ENCODE results near the gene PEX5L.

DNA sequence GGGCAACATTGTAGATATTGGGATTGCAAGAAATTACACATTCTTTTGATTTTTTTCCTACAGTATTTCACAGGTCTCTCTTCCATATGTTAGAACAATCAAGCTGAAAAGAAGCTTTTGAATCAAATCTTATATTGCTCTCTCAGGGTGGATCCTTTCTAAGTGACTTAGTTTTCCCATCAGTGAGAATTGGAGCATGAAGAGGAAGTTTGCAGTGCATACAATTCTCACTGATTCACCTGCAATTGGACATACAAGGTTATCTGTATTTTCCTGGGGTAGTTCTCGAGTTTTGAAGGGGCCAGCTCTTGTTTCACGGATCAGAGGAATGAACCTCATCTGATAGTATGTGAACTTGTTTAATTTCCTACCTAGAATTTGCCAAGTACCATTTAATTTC lies 150.8 kb downstream of the PEX5L start:
- TF ChIP-seq RAD21 (IDR thresholded peaks at IDR 0.05; ENCODE audit: low read length), result no peak
- TF ChIP-seq, protein P1, sequence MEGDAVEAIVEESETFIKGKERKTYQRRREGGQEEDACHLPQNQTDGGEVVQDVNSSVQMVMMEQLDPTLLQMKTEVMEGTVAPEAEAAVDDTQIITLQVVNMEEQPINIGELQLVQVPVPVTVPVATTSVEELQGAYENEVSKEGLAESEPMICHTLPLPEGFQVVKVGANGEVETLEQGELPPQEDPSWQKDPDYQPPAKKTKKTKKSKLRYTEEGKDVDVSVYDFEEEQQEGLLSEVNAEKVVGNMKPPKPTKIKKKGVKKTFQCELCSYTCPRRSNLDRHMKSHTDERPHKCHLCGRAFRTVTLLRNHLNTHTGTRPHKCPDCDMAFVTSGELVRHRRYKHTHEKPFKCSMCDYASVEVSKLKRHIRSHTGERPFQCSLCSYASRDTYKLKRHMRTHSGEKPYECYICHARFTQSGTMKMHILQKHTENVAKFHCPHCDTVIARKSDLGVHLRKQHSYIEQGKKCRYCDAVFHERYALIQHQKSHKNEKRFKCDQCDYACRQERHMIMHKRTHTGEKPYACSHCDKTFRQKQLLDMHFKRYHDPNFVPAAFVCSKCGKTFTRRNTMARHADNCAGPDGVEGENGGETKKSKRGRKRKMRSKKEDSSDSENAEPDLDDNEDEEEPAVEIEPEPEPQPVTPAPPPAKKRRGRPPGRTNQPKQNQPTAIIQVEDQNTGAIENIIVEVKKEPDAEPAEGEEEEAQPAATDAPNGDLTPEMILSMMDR (IDR thresholded peaks at IDR 0.05), result no peak
- no peak for TF ChIP-seq EZH2phosphoT487 (IDR thresholded peaks at IDR 0.05; ENCODE audit: borderline replicate concordance, low read depth)
- no peak for TF ChIP-seq EP300 (IDR thresholded peaks at IDR 0.05; ENCODE audit: borderline replicate concordance in 1 of 2, low read depth in 1 of 2, low read length in 1 of 2)
- no peak for TF ChIP-seq MXI1 (IDR thresholded peaks at IDR 0.05; ENCODE audit: low read depth, low read length)
- TF ChIP-seq, protein P2, sequence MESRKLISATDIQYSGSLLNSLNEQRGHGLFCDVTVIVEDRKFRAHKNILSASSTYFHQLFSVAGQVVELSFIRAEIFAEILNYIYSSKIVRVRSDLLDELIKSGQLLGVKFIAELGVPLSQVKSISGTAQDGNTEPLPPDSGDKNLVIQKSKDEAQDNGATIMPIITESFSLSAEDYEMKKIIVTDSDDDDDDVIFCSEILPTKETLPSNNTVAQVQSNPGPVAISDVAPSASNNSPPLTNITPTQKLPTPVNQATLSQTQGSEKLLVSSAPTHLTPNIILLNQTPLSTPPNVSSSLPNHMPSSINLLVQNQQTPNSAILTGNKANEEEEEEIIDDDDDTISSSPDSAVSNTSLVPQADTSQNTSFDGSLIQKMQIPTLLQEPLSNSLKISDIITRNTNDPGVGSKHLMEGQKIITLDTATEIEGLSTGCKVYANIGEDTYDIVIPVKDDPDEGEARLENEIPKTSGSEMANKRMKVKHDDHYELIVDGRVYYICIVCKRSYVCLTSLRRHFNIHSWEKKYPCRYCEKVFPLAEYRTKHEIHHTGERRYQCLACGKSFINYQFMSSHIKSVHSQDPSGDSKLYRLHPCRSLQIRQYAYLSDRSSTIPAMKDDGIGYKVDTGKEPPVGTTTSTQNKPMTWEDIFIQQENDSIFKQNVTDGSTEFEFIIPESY (IDR thresholded peaks at IDR 0.05; ENCODE audit: borderline replicate concordance, low read depth), result no peak
- TF ChIP-seq RXRA (IDR thresholded peaks at IDR 0.05; ENCODE audit: borderline replicate concordance, low read depth), result no peak
- no peak for TF ChIP-seq SIN3A (IDR thresholded peaks at IDR 0.05; ENCODE audit: borderline replicate concordance, low read depth, low read length)
- TF ChIP-seq, protein P3, sequence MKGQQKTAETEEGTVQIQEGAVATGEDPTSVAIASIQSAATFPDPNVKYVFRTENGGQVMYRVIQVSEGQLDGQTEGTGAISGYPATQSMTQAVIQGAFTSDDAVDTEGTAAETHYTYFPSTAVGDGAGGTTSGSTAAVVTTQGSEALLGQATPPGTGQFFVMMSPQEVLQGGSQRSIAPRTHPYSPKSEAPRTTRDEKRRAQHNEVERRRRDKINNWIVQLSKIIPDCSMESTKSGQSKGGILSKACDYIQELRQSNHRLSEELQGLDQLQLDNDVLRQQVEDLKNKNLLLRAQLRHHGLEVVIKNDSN (IDR thresholded peaks at IDR 0.05; ENCODE audit: borderline replicate concordance, low read depth), result no peak
- no peak for TF ChIP-seq POLR2AphosphoS5 (IDR thresholded peaks at IDR 0.05; ENCODE audit: low read depth, low read length)
- TF ChIP-seq, protein P4, sequence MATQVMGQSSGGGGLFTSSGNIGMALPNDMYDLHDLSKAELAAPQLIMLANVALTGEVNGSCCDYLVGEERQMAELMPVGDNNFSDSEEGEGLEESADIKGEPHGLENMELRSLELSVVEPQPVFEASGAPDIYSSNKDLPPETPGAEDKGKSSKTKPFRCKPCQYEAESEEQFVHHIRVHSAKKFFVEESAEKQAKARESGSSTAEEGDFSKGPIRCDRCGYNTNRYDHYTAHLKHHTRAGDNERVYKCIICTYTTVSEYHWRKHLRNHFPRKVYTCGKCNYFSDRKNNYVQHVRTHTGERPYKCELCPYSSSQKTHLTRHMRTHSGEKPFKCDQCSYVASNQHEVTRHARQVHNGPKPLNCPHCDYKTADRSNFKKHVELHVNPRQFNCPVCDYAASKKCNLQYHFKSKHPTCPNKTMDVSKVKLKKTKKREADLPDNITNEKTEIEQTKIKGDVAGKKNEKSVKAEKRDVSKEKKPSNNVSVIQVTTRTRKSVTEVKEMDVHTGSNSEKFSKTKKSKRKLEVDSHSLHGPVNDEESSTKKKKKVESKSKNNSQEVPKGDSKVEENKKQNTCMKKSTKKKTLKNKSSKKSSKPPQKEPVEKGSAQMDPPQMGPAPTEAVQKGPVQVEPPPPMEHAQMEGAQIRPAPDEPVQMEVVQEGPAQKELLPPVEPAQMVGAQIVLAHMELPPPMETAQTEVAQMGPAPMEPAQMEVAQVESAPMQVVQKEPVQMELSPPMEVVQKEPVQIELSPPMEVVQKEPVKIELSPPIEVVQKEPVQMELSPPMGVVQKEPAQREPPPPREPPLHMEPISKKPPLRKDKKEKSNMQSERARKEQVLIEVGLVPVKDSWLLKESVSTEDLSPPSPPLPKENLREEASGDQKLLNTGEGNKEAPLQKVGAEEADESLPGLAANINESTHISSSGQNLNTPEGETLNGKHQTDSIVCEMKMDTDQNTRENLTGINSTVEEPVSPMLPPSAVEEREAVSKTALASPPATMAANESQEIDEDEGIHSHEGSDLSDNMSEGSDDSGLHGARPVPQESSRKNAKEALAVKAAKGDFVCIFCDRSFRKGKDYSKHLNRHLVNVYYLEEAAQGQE (IDR thresholded peaks at IDR 0.05; ENCODE audit: low read depth, low read length), result no peak
- no peak for TF ChIP-seq NFIC (IDR thresholded peaks at IDR 0.05; ENCODE audit: borderline replicate concordance)

All from SK-N-SH (cell line).